Tibial nerve (tissue), 3 donors: ENCODE data around the gene MBD5.

Source experiments
- CTCF ChIP-seq, 5 experiments: fragments of 200-600 bp in 3 of 5; fragments of 450-650 bp in 2 of 5; sonication (generic) in 3 of 5; IDR thresholded peaks; one replicate each; pipeline ENCODE4 v1.5.1; 2016 to 2019; ENCODE audit warnings: antibody characterized with exemption in 5 of 5, mild to moderate bottlenecking in 3 of 5, moderate library complexity in 2 of 5
- POLR2A ChIP-seq, 2 donors: fragments of 450-650 bp; IDR thresholded peaks; one replicate each; pipeline ENCODE4 v1.6.1; 2017; ENCODE audit warnings: antibody characterized with exemption in 2 of 2, mild to moderate bottlenecking in 2 of 2, moderate library complexity in 2 of 2

GRCh38 chr2:148513427-148513826, 492.5 kb downstream of the MBD5 start:
- no peak for TF ChIP-seq POLR2A (IDR thresholded peaks at IDR 0.05)
- no peak for TF ChIP-seq CTCF (IDR thresholded peaks at IDR 0.05)
